H54 (cell line): ENCODE measurements around the gene CEP192.
"Not testable (repeated sequence)": the region's sequence is repeated elsewhere in the genome, so short reads cannot be mapped to it uniquely, and the experiment has no call there.

ENCODE experiments used
- DNase-seq: peaks from one replicate; pipeline ENCODE4 v3.0.0; 2011; ENCODE audit warnings: low spot score, mixed read lengths; ENCODE audit not compliant: insufficient read length
- FAIRE-seq: peaks from 3 replicates; lab custom pipeline; 2011; peaks lifted over from hg19 to GRCh38; lab: Jason Lieb, UNC
- POLR2A ChIP-seq: IDR thresholded peaks from 2 replicates; pipeline ENCODE4 v1.6.1; 2011; ENCODE audit warnings: low read depth, mild to moderate bottlenecking, low read length

CEP192 gene

GRCh38 chr18:12973562-12974213 is 17.5 kb upstream of the CEP192 start:
- DNase-seq: no peak
- TF ChIP-seq POLR2A: no peak
- no peak for FAIRE-seq

GRCh38 chr18:12975488-12975887 is 15.7 kb upstream of the CEP192 start:
- FAIRE-seq: no peak
- no peak for DNase-seq
- no peak for TF ChIP-seq POLR2A

GRCh38 chr18:12976305-12976704 is 14.9 kb upstream of the CEP192 start:
- DNase-seq: no peak
- no peak for FAIRE-seq
- TF ChIP-seq POLR2A: no peak

GRCh38 chr18:12980065-12980464 is 11.1 kb upstream of the CEP192 start:
- DNase-seq, FAIRE-seq: not testable (repeated sequence)

- TF ChIP-seq POLR2A: no peak
- DNase-seq (no peak), FAIRE-seq (no peak)
Observed at GRCh38 chr18:12989397-12990122, 1.6 kb upstream of the CEP192 start.

GRCh38 chr18:12990123-12990475 is 1.1 kb upstream of the CEP192 start:
- peak; percentile 67 for FAIRE-seq
- no peak for TF ChIP-seq POLR2A
- DNase-seq: no peak

GRCh38 chr18:12990641-12990966 is 558 bp upstream of the CEP192 start:
- DNase-seq: peak; percentile 7
- no peak for FAIRE-seq
- TF ChIP-seq POLR2A: no peak

GRCh38 chr18:12991821-12992179 is 638 bp downstream of the CEP192 start:
- DNase-seq (no peak), FAIRE-seq (peak; percentile 11)
- no peak for TF ChIP-seq POLR2A

GRCh38 chr18:12993439-12993838 is 2.3 kb downstream of the CEP192 start:
- DNase-seq (no peak), FAIRE-seq (no peak)
- no peak for TF ChIP-seq POLR2A

GRCh38 chr18:12995424-12995823 is 4.3 kb downstream of the CEP192 start:
- TF ChIP-seq POLR2A: no peak
- DNase-seq (no peak), FAIRE-seq (no peak)

- no peak for FAIRE-seq
- no peak for DNase-seq
- no peak for TF ChIP-seq POLR2A
Observed at GRCh38 chr18:12995952-12996477, 4.9 kb downstream of the CEP192 start.

GRCh38 chr18:12996661-12997292 is 5.6 kb downstream of the CEP192 start:
- no peak for TF ChIP-seq POLR2A
- no peak for DNase-seq
- no peak for FAIRE-seq

- not testable (repeated sequence) for FAIRE-seq
Observed at GRCh38 chr18:12997330-12997729, 6.2 kb downstream of the CEP192 start.

GRCh38 chr18:12998332-12999060 is 7.3 kb downstream of the CEP192 start:
- TF ChIP-seq POLR2A: no peak
- peak; percentile 11 for FAIRE-seq
- no peak for DNase-seq

More at GRCh38 chr18:12997330-12997729, 6.2 kb downstream of the CEP192 start:
- not testable (repeated sequence) for DNase-seq

GRCh38 chr18:13003466-13003896 is 12.3 kb downstream of the CEP192 start:
- DNase-seq: peak; percentile 30
- no peak for TF ChIP-seq POLR2A
- peak; percentile 36 for FAIRE-seq
